GM08714 (cell line): Measurements from ENCODE around the gene FOXF1.

Experiments used
- H3K4me3 ChIP-seq: fragments of 200-500 bp; sonication (Bioruptor generic); 2 replicates; pipeline ENCODE4 v1.5.1; 2014; ENCODE audit warnings: mild to moderate bottlenecking, low read length, inconsistent platforms
- ZNF274 ChIP-seq: IDR thresholded peaks from 2 replicates; pipeline ENCODE4 v1.6.1; 2012; ENCODE audit warnings: mild to moderate bottlenecking, low read depth, low read length

FOXF1 gene

GRCh38 chr16:86523166-86523740, 12.9 kb downstream of the FOXF1 start:
- no peak overlapping the region for H3K4me3 ChIP-seq
- no peak for TF ChIP-seq ZNF274

- H3K4me3 ChIP-seq, result no peak overlapping the region
- no peak for TF ChIP-seq ZNF274
Measured at GRCh38 chr16:86524029-86524428, 13.7 kb downstream of the FOXF1 start.

GRCh38 chr16:86525696-86526095, 15.4 kb downstream of the FOXF1 start:
- no peak for TF ChIP-seq ZNF274
- H3K4me3 ChIP-seq, result no peak overlapping the region

- H3K4me3 ChIP-seq, result no peak overlapping the region
- no peak for TF ChIP-seq ZNF274
Measured at GRCh38 chr16:86527366-86527765, 17.0 kb downstream of the FOXF1 start.

- H3K4me3 ChIP-seq, result no peak overlapping the region
- no peak for TF ChIP-seq ZNF274
Measured at GRCh38 chr16:86528061-86528929, 18.0 kb downstream of the FOXF1 start.

GRCh38 chr16:86529160-86529559, 18.8 kb downstream of the FOXF1 start:
- no peak for TF ChIP-seq ZNF274
- no peak overlapping the region for H3K4me3 ChIP-seq

GRCh38 chr16:86530251-86531190, 20.2 kb downstream of the FOXF1 start:
- H3K4me3 ChIP-seq, result no peak overlapping the region
- no peak for TF ChIP-seq ZNF274

GRCh38 chr16:86531191-86531545, 20.8 kb downstream of the FOXF1 start:
- no peak overlapping the region for H3K4me3 ChIP-seq
- no peak for TF ChIP-seq ZNF274

- H3K4me3 ChIP-seq, result no peak overlapping the region
- TF ChIP-seq ZNF274, result no peak
Measured at GRCh38 chr16:86531641-86532525, 21.6 kb downstream of the FOXF1 start.

GRCh38 chr16:86532526-86532815, 22.1 kb downstream of the FOXF1 start:
- no peak overlapping the region for H3K4me3 ChIP-seq
- no peak for TF ChIP-seq ZNF274

GRCh38 chr16:86533076-86533475, 22.7 kb downstream of the FOXF1 start:
- H3K4me3 ChIP-seq, result no peak overlapping the region
- TF ChIP-seq ZNF274, result no peak

- TF ChIP-seq ZNF274, result no peak
- H3K4me3 ChIP-seq, result no peak overlapping the region
Measured at GRCh38 chr16:86533767-86534351, 23.5 kb downstream of the FOXF1 start.
